Prostate gland (tissue), 2 donors: ENCODE measurements around the gene KRT80. TPM values are rescaled to one million over a fixed set of nuclear protein-coding genes. Genes with fewer than 3 reads are reported as not detected.
A peak's percentile ranks its signal among the peaks of the same experiment; 100 is the strongest.

Experiments
- DNase-seq: peaks from one replicate; pipeline ENCODE4 v3.0.0-alpha.2; 2019; ENCODE audit warnings: low spot score
- H3K27ac ChIP-seq, 2 donors: fragments of 200-600 bp; sonication (generic); 2 replicates each; pipeline ENCODE4 v1.5.1; 2017 to 2019
- H3K27me3 ChIP-seq: fragments of 200-600 bp; sonication (generic); replicated peaks from 2 replicates; pipeline ENCODE4 v1.5.1; 2019; ENCODE audit not compliant: insufficient read depth
- H3K36me3 ChIP-seq, 2 donors: fragments of 200-600 bp; sonication (generic); 1 replicate in 1 of 2; 2 replicates in 1 of 2; pipeline versions ENCODE4 v1.5.1 to v1.8.1; 2017 to 2019
- H3K4me1 ChIP-seq: fragments of 200-600 bp; sonication (generic); replicated peaks from 2 replicates; pipeline ENCODE4 v1.5.1; 2019
- H3K4me3 ChIP-seq, 2 donors: fragments of 200-600 bp; sonication (generic); 2 replicates each; pipeline ENCODE4 v1.5.1; 2017 to 2019
- H3K9me3 ChIP-seq: fragments of 200-600 bp; sonication (generic); 2 replicates; pipeline ENCODE4 v1.5.1; 2017
- CTCF ChIP-seq, 4 experiments: fragments of 200-600 bp in 2 of 4; fragments of 450-650 bp in 2 of 4; sonication (generic) in 2 of 4; IDR thresholded peaks; 1 replicate in 3 of 4; 2 replicates in 1 of 4; pipeline ENCODE4 v1.5.1; 2016 to 2019; ENCODE audit warnings: antibody characterized with exemption in 4 of 4, mild to moderate bottlenecking in 2 of 4, moderate library complexity in 2 of 4
- POLR2A ChIP-seq: fragments of 450-650 bp; IDR thresholded peaks from one replicate; pipeline ENCODE4 v1.6.1; 2016; ENCODE audit warnings: antibody characterized with exemption, mild to moderate bottlenecking
- POLR2AphosphoS5 ChIP-seq: sonication (generic); formaldehyde crosslinking; IDR thresholded peaks from one replicate; pipeline ENCODE4 v1.6.1; 2017; ENCODE audit warnings: antibody characterized with exemption
- WGBS: methylation state at CpG from one replicate; pipeline ENCODE4 v1.1.5; 2018; 5-methylcytosine and 5-hydroxymethylcytosine counted together
- intact Hi-C: fragments of 100-400 bp; cut with DNase I; formaldehyde crosslinking; loops from one replicate; pipeline ENCODE4 v1.14.2; 2022
- total RNA-seq, 2 donors: library from RNA; depleted of rRNA; stranded (reverse); fragments of >200 nt; gene quantifications; one replicate each; pipeline ENCODE4 v1.1.0, GENCODE V29; 2016

KRT80 gene
- total RNA-seq, 2 donors from 2014 or later = 1.9 to 3.7 TPM

GRCh38 chr12:52210186-52210924 lies 18.5 kb upstream of the KRT80 start:
- Histone ChIP-seq H3K36me3 (no peaks in the 10 kb centered on the region), H3K27me3 (no peaks in the 10 kb centered on the region), H3K9me3 (no peaks in the 10 kb centered on the region), H3K27ac (no peak overlapping the region), H3K4me1 (no peaks in the 10 kb centered on the region), H3K4me3 (no peak overlapping the region)
- WGBS = 90% methylated on average over 7 of the region's 7 CpGs
- no peak for DNase-seq
- intact Hi-C loops = no loop called here
- TF ChIP-seq POLR2AphosphoS5 = no peak
- no peak for TF ChIP-seq CTCF (IDR thresholded peaks at IDR 0.05)
- no peak for TF ChIP-seq POLR2A

- Histone ChIP-seq H3K27me3 (no peaks in the 10 kb centered on the region), H3K27ac (no peak overlapping the region), H3K4me3 (no peak overlapping the region), H3K36me3 (no peaks in the 10 kb centered on the region), H3K4me1 (no peaks in the 10 kb centered on the region), H3K9me3 (no peaks in the 10 kb centered on the region)
- no peak for TF ChIP-seq CTCF (IDR thresholded peaks at IDR 0.05)
- TF ChIP-seq POLR2A = no peak
- TF ChIP-seq POLR2AphosphoS5 = no peak
- no peak for DNase-seq
- intact Hi-C loops = no loop called here
- WGBS = 51% methylated on average over 8 of the region's 8 CpGs
These were observed 17.5 kb upstream of the KRT80 start for GRCh38 chr12:52209321-52209720.

- no peak for TF ChIP-seq CTCF (IDR thresholded peaks at IDR 0.05)
- no peak for TF ChIP-seq POLR2A
- no peak for DNase-seq
- no peaks in the 10 kb centered on the region for H3K27me3 ChIP-seq
- no peaks in the 10 kb centered on the region for H3K4me1 ChIP-seq
- H3K4me3 ChIP-seq = no peak overlapping the region
- 51% methylated on average over 18 of the region's 18 CpGs for WGBS
- intact Hi-C loops = no loop called here
- no peaks in the 10 kb centered on the region for H3K36me3 ChIP-seq
- H3K27ac ChIP-seq = peak overlapping the region in 1 of 2 donors; percentile 66
- H3K9me3 ChIP-seq = no peaks in the 10 kb centered on the region
These were observed 16.8 kb upstream of the KRT80 start for GRCh38 chr12:52208424-52209165.

GRCh38 chr12:52207895-52208294 lies 16.1 kb upstream of the KRT80 start:
- Histone ChIP-seq H3K36me3 (no peaks in the 10 kb centered on the region), H3K4me1 (no peaks in the 10 kb centered on the region), H3K27ac (peak overlapping the region; percentile 28 to 66), H3K4me3 (no peak overlapping the region), H3K27me3 (no peaks in the 10 kb centered on the region), H3K9me3 (no peaks in the 10 kb centered on the region)
- WGBS = 16% methylated on average over 8 of the region's 10 CpGs
- intact Hi-C loops = no loop called here
- TF ChIP-seq POLR2A (no peak), POLR2AphosphoS5 (peak; percentile 83)
- peak; percentile 88 for DNase-seq

- H3K27me3 ChIP-seq = no peaks in the 10 kb centered on the region
- TF ChIP-seq CTCF (IDR thresholded peaks at IDR 0.05) (no peak), POLR2A (no peak), POLR2AphosphoS5 (no peak)
- H3K9me3 ChIP-seq = no peaks in the 10 kb centered on the region
- no peak for DNase-seq
- WGBS = 90% methylated on average over 2 of the region's 2 CpGs
- H3K27ac ChIP-seq = peak overlapping the region; percentile 28 to 66
- intact Hi-C loops = no loop called here
- no peak overlapping the region for H3K4me3 ChIP-seq
- no peaks in the 10 kb centered on the region for H3K36me3 ChIP-seq
- no peaks in the 10 kb centered on the region for H3K4me1 ChIP-seq
These were observed 15.3 kb upstream of the KRT80 start for GRCh38 chr12:52207106-52207505.
